Body of pancreas (tissue), 4 donors: ENCODE results near the gene BZW1. TPM values are rescaled to one million over a fixed set of nuclear protein-coding genes. Genes with fewer than 3 reads are reported as not detected.

Experiments
- ATAC-seq: fragments of 150-250 bp; one replicate; pipeline ENCODE4 v1.9.1; 2016
- DNase-seq, 4 donors: peaks; one replicate each; pipeline ENCODE4 v3.0.0-alpha.2; 2019
- H3K27ac ChIP-seq, 4 donors: fragments of 200-600 bp; sonication (generic); 1 replicate in 3 of 4; 2 replicates in 1 of 4; pipeline versions ENCODE4 v1.5.1 to v1.6.1; 2016 to 2019; ENCODE audit warnings: mild to moderate bottlenecking in 1 of 4, mixed read lengths in 1 of 4, moderate library complexity in 1 of 4
- H3K27me3 ChIP-seq, 2 donors: fragments of 200-600 bp; sonication (generic); one replicate each; pipeline ENCODE4 v1.6.0; 2016; ENCODE audit warnings: mild to moderate bottlenecking in 1 of 2
- H3K36me3 ChIP-seq, 2 donors: fragments of 200-600 bp; sonication (generic); replicated peaks in 1 of 2; 2 replicates each; pipeline ENCODE4 v1.5.1; 2016; ENCODE audit warnings: low read depth in 2 of 2; ENCODE audit not compliant: insufficient read depth in 1 of 2
- H3K4me1 ChIP-seq: fragments of 200-600 bp; sonication (generic); one replicate; pipeline ENCODE4 v1.6.0; 2016
- H3K4me3 ChIP-seq, 2 donors: fragments of 200-600 bp; sonication (generic); 1 replicate in 1 of 2; 2 replicates in 1 of 2; pipeline ENCODE4 v1.5.1; 2016 to 2019
- H3K9me3 ChIP-seq, 3 donors: fragments of 200-600 bp; sonication (generic); 1 replicate in 2 of 3; 2 replicates in 1 of 3; pipeline ENCODE4 v1.5.1; 2016
- CTCF ChIP-seq, 7 experiments: fragments of 450-650 bp in 4 of 7; fragments of 200-600 bp in 3 of 7; sonication (generic) in 3 of 7; IDR thresholded peaks; one replicate each; pipeline ENCODE4 v1.5.1; 2016 to 2019; ENCODE audit warnings: antibody characterized with exemption in 7 of 7
- POLR2A ChIP-seq, 3 donors: fragments of 450-650 bp; IDR thresholded peaks; one replicate each; pipeline ENCODE4 v1.6.1; 2016; ENCODE audit warnings: antibody characterized with exemption in 3 of 3, mild to moderate bottlenecking in 2 of 3
- WGBS, 2 donors: methylation state at CpG; one replicate each; pipeline ENCODE4 v1.1.5; 2017; 5-methylcytosine and 5-hydroxymethylcytosine counted together
- intact Hi-C: fragments of 100-400 bp; cut with DNase I; formaldehyde crosslinking; loops from one replicate; pipeline ENCODE4 v1.15.1; 2023
- total RNA-seq, 2 donors: library from RNA; depleted of rRNA; stranded (reverse); fragments of >200 nt; gene quantifications; one replicate each; pipeline ENCODE4 v1.1.0, GENCODE V29; 2016

BZW1 gene
- total RNA-seq, 2 donors from 2014 or later, result 45.4 to 88.3 TPM

- WGBS, 2 donors, result 66 to 72% methylated on average over 2 of the region's 2 CpGs
- DNase-seq (no peak), ATAC-seq (no peak)
- Histone ChIP-seq H3K9me3 (no peaks in the 10 kb centered on the region), H3K27ac (no peak overlapping the region), H3K4me3 (no peak overlapping the region), H3K27me3 (no peaks in the 10 kb centered on the region), H3K4me1 (peaks cover 18% of the 10 kb centered on the region), H3K36me3 (no peaks in the 10 kb centered on the region)
- intact Hi-C loops, result no loop called here
- no peak for TF ChIP-seq POLR2A (IDR thresholded peaks at IDR 0.05)
- TF ChIP-seq CTCF (IDR thresholded peaks at IDR 0.05), result no peak
Measured at GRCh38 chr2:200794143-200794542, 17.6 kb upstream of the BZW1 start.

- H3K27me3 ChIP-seq, result no peaks in the 10 kb centered on the region
- no peak overlapping the region for H3K4me3 ChIP-seq
- ATAC-seq (no peak), DNase-seq (no peak)
- no peak for TF ChIP-seq POLR2A (IDR thresholded peaks at IDR 0.05)
- no peak for TF ChIP-seq CTCF (IDR thresholded peaks at IDR 0.05)
- H3K36me3 ChIP-seq, result no peaks in the 10 kb centered on the region
- peaks cover 18% of the 10 kb centered on the region for H3K4me1 ChIP-seq
- no peaks in the 10 kb centered on the region for H3K9me3 ChIP-seq
- intact Hi-C loops, result no loop called here
- H3K27ac ChIP-seq, result no peak overlapping the region
- 74 to 77% methylated on average over 8 of the region's 8 CpGs for WGBS, 2 donors
Measured at GRCh38 chr2:200795028-200795440, 16.7 kb upstream of the BZW1 start.

GRCh38 chr2:200796561-200796960 is 15.1 kb upstream of the BZW1 start:
- no peak for TF ChIP-seq CTCF (IDR thresholded peaks at IDR 0.05)
- TF ChIP-seq POLR2A (IDR thresholded peaks at IDR 0.05), result no peak
- no peaks in the 10 kb centered on the region for H3K36me3 ChIP-seq
- peaks cover 14% of the 10 kb centered on the region for H3K4me1 ChIP-seq
- intact Hi-C loops, result no loop called here
- no peak overlapping the region for H3K4me3 ChIP-seq
- H3K27ac ChIP-seq, result no peak overlapping the region
- DNase-seq, result no peak
- 13 to 23% methylated on average over 1 of the region's 1 CpG for WGBS, 2 donors
- H3K27me3 ChIP-seq, result no peaks in the 10 kb centered on the region
- ATAC-seq, result no peak
- no peaks in the 10 kb centered on the region for H3K9me3 ChIP-seq

- H3K27me3 ChIP-seq, result no peaks in the 10 kb centered on the region
- ATAC-seq, result peak; percentile 83
- intact Hi-C loops, result no loop called here
- TF ChIP-seq POLR2A (IDR thresholded peaks at IDR 0.05) (no peak), CTCF (IDR thresholded peaks at IDR 0.05) (no peak)
- H3K4me3 ChIP-seq, result no peak overlapping the region
- peaks cover 14% of the 10 kb centered on the region for H3K4me1 ChIP-seq
- WGBS, 2 donors, result 46 to 47% methylated on average over 5 to 7 of the region's 7 CpGs
- DNase-seq, result peak; percentile 20 to 48 (median 38)
- H3K36me3 ChIP-seq, result no peaks in the 10 kb centered on the region
- no peak overlapping the region for H3K27ac ChIP-seq
- no peaks in the 10 kb centered on the region for H3K9me3 ChIP-seq
Measured at GRCh38 chr2:200797242-200797770, 14.4 kb upstream of the BZW1 start.

GRCh38 chr2:200798514-200798913 is 13.2 kb upstream of the BZW1 start:
- TF ChIP-seq POLR2A (IDR thresholded peaks at IDR 0.05), result no peak
- intact Hi-C loops, result no loop called here

More at GRCh38 chr2:200798514-200798913, 13.2 kb upstream of the BZW1 start:
- Histone ChIP-seq H3K27ac (no peak overlapping the region), H3K4me1 (peaks cover 14% of the 10 kb centered on the region), H3K4me3 (no peak overlapping the region), H3K27me3 (no peaks in the 10 kb centered on the region), H3K9me3 (no peaks in the 10 kb centered on the region), H3K36me3 (no peaks in the 10 kb centered on the region)
- WGBS, 2 donors, result 88 to 100% methylated on average over 1 of the region's 1 CpG
- DNase-seq, result no peak
- ATAC-seq, result no peak
